Activated naive CD4-positive, alpha-beta T cell treated with anti-CD3 and anti-CD28 coated beads for 36 hours (primary cell): ENCODE results near the gene PDGFC. TPM values are rescaled to one million over a fixed set of nuclear protein-coding genes. Genes with fewer than 3 reads are reported as not detected.
A peak's percentile ranks its signal among the peaks of the same experiment; 100 is the strongest.

Source experiments
- CTCF ChIA-PET: fragments of 350-600 bp; sonication (Branson Sonifier 250); formaldehyde crosslinking; loops from one replicate; lab custom pipeline; 2021; ENCODE audit warnings: antibody characterized with exemption; lab: Charles Lee
- DNase-seq: peaks from one replicate; pipeline ENCODE4 v3.0.0-alpha.2; 2020
- H3K27ac Mint-ChIP-seq: one replicate; pipeline ENCODE4 v1.8.0; 2021; ENCODE audit warnings: mild to moderate bottlenecking, mixed read lengths
- H3K27me3 Mint-ChIP-seq: one replicate; pipeline ENCODE4 v1.8.0; 2021; ENCODE audit warnings: low read depth, mixed read lengths
- H3K36me3 Mint-ChIP-seq: one replicate; pipeline ENCODE4 v1.8.0; 2021; ENCODE audit warnings: low read depth, mixed read lengths
- H3K4me1 Mint-ChIP-seq: one replicate; pipeline ENCODE4 v1.8.0; 2021; ENCODE audit warnings: low read depth, mixed read lengths
- H3K4me3 Mint-ChIP-seq: one replicate; pipeline ENCODE4 v1.8.0; 2021; ENCODE audit warnings: mild to moderate bottlenecking, moderate library complexity, mixed read lengths
- H3K9me3 Mint-ChIP-seq: one replicate; pipeline ENCODE4 v1.8.0; 2021; ENCODE audit warnings: mixed read lengths
- intact Hi-C: fragments of 100-400 bp; cut with micrococcal nuclease; formaldehyde crosslinking; loops from one replicate; pipeline ENCODE4 v1.15.1; 2023
- total RNA-seq, 2 experiments: library from RNA; stranded (reverse); gene quantifications; one replicate each; pipeline ENCODE4 v1.2.3, GENCODE V29; 2021

PDGFC gene
- total RNA-seq, 2 experiments from 2014 or later, result not detected

- Mint-ChIP-seq H3K36me3 (peaks cover 3% of the 10 kb centered on the region), H3K27ac (no peak overlapping the region), H3K4me3 (peak overlapping the region; percentile 41), H3K27me3 (peaks cover 64% of the 10 kb centered on the region), H3K9me3 (peaks cover 5% of the 10 kb centered on the region), H3K4me1 (peaks cover 12% of the 10 kb centered on the region)
- DNase-seq, result peak; percentile 4
- intact Hi-C loops, result loop anchor here (5.0 kb wide), 1 partner anchor 1018 kb away; the partner anchor contains the start of gene CTSO
- CTCF ChIA-PET, result no interaction called here
Measured at GRCh38 chr4:156970501-156971164, 966 bp downstream of the PDGFC start.

GRCh38 chr4:156969911-156970310, 1.7 kb downstream of the PDGFC start:
- intact Hi-C loops, result loop anchor here (5.0 kb wide), 3 partner anchors 858 to 1158 kb away; partner anchors contain the start of gene CTSO
- CTCF ChIA-PET, result no interaction called here
- H3K4me1 Mint-ChIP-seq, result peaks cover 12% of the 10 kb centered on the region
- H3K27ac Mint-ChIP-seq, result no peak overlapping the region
- peaks cover 3% of the 10 kb centered on the region for H3K36me3 Mint-ChIP-seq
- DNase-seq, result no peak
- H3K9me3 Mint-ChIP-seq, result peaks cover 5% of the 10 kb centered on the region
- no peak overlapping the region for H3K4me3 Mint-ChIP-seq
- H3K27me3 Mint-ChIP-seq, result peaks cover 67% of the 10 kb centered on the region

DNA sequence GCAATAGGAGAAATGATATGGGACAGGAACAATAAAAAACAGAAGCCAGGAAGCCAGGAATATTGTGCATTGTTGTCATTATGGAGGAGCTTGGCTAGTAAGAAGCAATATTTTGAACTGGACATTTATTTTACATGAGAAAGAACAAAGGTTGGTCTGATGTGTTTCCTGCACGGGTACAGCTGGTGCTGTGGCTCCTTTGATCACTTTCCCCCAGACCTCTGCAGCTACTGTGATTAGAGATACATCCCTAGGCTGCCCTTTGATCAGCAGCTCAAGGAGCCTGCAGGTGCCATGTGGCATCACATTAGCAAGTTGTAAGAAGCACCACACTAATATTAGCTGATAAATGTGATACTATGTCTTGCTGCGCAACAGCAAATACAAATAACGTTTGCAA, 2.5 kb downstream of the PDGFC start:
- peaks cover 3% of the 10 kb centered on the region for H3K36me3 Mint-ChIP-seq
- peaks cover 12% of the 10 kb centered on the region for H3K4me1 Mint-ChIP-seq
- intact Hi-C loops, result loop anchor here (5.0 kb wide), 2 partner anchors 857 to 1157 kb away; no protein-coding TSS in a partner anchor
- H3K9me3 Mint-ChIP-seq, result peaks cover 5% of the 10 kb centered on the region
- H3K27ac Mint-ChIP-seq, result no peak overlapping the region
- CTCF ChIA-PET, result interaction anchor here (1.4 kb wide), 1 partner anchor 10 kb away, joined by 4 read pairs; no protein-coding TSS in a partner anchor
- peaks cover 63% of the 10 kb centered on the region for H3K27me3 Mint-ChIP-seq
- DNase-seq, result no peak
- no peak overlapping the region for H3K4me3 Mint-ChIP-seq

- no peak overlapping the region for H3K4me3 Mint-ChIP-seq
- peaks cover 5% of the 10 kb centered on the region for H3K9me3 Mint-ChIP-seq
- DNase-seq, result peak; percentile 52
- no peak overlapping the region for H3K27ac Mint-ChIP-seq
- peaks cover 12% of the 10 kb centered on the region for H3K4me1 Mint-ChIP-seq
- intact Hi-C loops, result loop anchor here (5.0 kb wide), 2 partner anchors 856 to 1156 kb away; no protein-coding TSS in a partner anchor
- H3K27me3 Mint-ChIP-seq, result peaks cover 57% of the 10 kb centered on the region
- CTCF ChIA-PET, result interaction anchor here (0.6 to 1.4 kb wide), 2 partner anchors 11 to 435 kb away, joined by 3 to 4 read pairs; no protein-coding TSS in a partner anchor
- H3K36me3 Mint-ChIP-seq, result peaks cover 1% of the 10 kb centered on the region
Measured at GRCh38 chr4:156968479-156968984, 3.1 kb downstream of the PDGFC start.

- H3K9me3 Mint-ChIP-seq, result peaks cover 5% of the 10 kb centered on the region
- CTCF ChIA-PET, result no interaction called here
Measured at GRCh38 chr4:156966836-156967235, 4.8 kb downstream of the PDGFC start.

GRCh38 chr4:156963419-156963818, 8.2 kb downstream of the PDGFC start:
- DNase-seq, result no peak
- intact Hi-C loops, result no loop called here
- no peaks in the 10 kb centered on the region for H3K4me1 Mint-ChIP-seq
- H3K36me3 Mint-ChIP-seq, result no peaks in the 10 kb centered on the region
- H3K27me3 Mint-ChIP-seq, result peaks cover 16% of the 10 kb centered on the region
- no peak overlapping the region for H3K4me3 Mint-ChIP-seq
- peaks cover 2% of the 10 kb centered on the region for H3K9me3 Mint-ChIP-seq
- no peak overlapping the region for H3K27ac Mint-ChIP-seq
- CTCF ChIA-PET, result no interaction called here

More at GRCh38 chr4:156966836-156967235, 4.8 kb downstream of the PDGFC start:
- intact Hi-C loops, result loop anchor here (5.0 kb wide), 2 partner anchors 855 to 1155 kb away; no protein-coding TSS in a partner anchor
- Mint-ChIP-seq H3K4me1 (peaks cover 9% of the 10 kb centered on the region), H3K27ac (no peak overlapping the region), H3K27me3 (peaks cover 41% of the 10 kb centered on the region), H3K36me3 (peaks cover 1% of the 10 kb centered on the region), H3K4me3 (no peak overlapping the region)
- DNase-seq, result no peak

DNA sequence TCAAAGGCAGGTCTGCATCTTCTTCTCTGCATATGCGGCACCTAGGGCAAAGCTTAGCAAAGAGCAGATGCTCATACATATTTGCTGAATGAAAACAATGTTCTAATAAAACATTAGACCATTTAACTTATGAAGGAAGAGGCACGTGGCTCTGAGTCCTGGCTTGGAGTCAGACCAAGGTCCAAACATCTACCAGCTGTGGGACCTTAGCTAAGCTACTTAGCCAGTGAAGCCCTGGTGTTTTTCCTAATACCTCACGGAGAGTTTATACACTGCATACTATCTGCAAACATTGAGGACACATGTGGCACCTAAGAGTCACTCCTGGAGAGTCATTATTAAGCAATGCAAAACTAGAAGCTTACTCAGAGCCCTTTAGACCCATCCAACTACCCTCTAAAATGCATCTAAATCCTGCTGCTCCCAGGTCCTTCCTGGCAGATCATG, 9.0 kb downstream of the PDGFC start:
- no peak overlapping the region for H3K27ac Mint-ChIP-seq
- H3K4me3 Mint-ChIP-seq, result no peak overlapping the region
- no peaks in the 10 kb centered on the region for H3K9me3 Mint-ChIP-seq
- DNase-seq, result no peak
- intact Hi-C loops, result no loop called here
- CTCF ChIA-PET, result no interaction called here
- H3K36me3 Mint-ChIP-seq, result no peaks in the 10 kb centered on the region
- no peaks in the 10 kb centered on the region for H3K4me1 Mint-ChIP-seq
- peaks cover 10% of the 10 kb centered on the region for H3K27me3 Mint-ChIP-seq

DNA sequence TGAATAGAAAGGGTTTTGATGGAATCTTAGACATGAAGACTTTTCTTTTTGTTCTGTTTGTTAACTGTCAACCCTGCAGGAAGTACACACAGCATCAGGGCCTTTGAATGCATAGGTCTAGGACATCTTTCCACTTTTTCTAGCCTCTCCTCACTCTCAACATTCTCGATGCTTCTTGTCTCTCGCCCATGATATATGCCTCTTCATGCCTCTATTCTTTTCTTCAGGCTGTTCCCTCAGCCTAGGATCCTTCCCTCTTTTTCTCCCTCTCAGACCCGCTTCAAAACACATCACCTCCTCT, 9.6 kb downstream of the PDGFC start:
- no peak overlapping the region for H3K27ac Mint-ChIP-seq
- peaks cover 4% of the 10 kb centered on the region for H3K9me3 Mint-ChIP-seq
- DNase-seq, result no peak
- intact Hi-C loops, result no loop called here
- CTCF ChIA-PET, result no interaction called here
- H3K36me3 Mint-ChIP-seq, result no peaks in the 10 kb centered on the region
- H3K4me3 Mint-ChIP-seq, result no peak overlapping the region
- H3K27me3 Mint-ChIP-seq, result peaks cover 6% of the 10 kb centered on the region
- no peaks in the 10 kb centered on the region for H3K4me1 Mint-ChIP-seq

- Mint-ChIP-seq H3K36me3 (no peaks in the 10 kb centered on the region), H3K4me3 (no peak overlapping the region), H3K27ac (no peak overlapping the region), H3K27me3 (peaks cover 2% of the 10 kb centered on the region), H3K4me1 (no peaks in the 10 kb centered on the region), H3K9me3 (peaks cover 4% of the 10 kb centered on the region)
- intact Hi-C loops, result no loop called here
- no peak for DNase-seq
- CTCF ChIA-PET, result no interaction called here
Measured at GRCh38 chr4:156961196-156962057, 10.2 kb downstream of the PDGFC start.

- no peak for DNase-seq
- Mint-ChIP-seq H3K36me3 (no peaks in the 10 kb centered on the region), H3K4me3 (no peak overlapping the region), H3K9me3 (peaks cover 4% of the 10 kb centered on the region), H3K4me1 (no peaks in the 10 kb centered on the region), H3K27ac (no peak overlapping the region), H3K27me3 (no peaks in the 10 kb centered on the region)
- CTCF ChIA-PET, result no interaction called here
- intact Hi-C loops, result no loop called here
Measured at GRCh38 chr4:156959298-156959702, 12.3 kb downstream of the PDGFC start.

DNA sequence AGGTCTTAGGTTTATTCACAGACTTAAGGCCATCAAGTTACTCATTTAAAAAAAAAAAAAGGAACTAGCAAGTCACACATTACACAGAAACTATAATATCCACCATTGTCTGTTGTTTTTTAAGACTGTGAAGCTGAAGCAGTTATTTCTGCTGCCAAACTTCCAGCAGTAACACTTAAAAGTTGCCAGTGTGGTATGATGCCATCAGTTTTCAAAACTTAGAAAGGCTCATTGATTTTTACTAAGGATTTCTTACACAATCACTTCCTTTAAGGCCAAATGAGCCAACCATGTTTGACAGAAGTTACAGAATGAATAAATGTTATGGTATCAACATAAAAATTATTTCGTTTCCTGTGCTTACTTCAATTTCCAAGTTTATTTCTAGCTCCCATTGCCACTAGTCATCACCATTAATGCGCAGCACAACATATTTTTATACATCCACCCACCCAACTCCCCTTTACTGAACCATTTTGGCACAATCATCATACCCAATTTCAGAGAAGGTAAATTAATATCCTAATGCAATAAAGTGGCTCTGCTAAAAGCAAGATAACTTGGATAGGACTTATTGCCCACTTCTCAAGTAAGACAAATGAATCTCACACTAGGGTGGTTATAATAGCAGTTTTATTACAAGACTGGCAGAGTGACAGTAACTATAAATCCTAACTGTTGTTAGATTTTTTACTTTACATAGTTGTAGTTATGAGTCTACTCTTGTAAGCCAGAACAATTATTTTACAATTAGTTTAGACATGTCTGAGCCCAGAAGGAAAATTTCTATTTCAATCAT, 13.1 kb downstream of the PDGFC start:
- DNase-seq, result no peak
- intact Hi-C loops, result no loop called here
- Mint-ChIP-seq H3K27ac (no peak overlapping the region), H3K9me3 (peaks cover 4% of the 10 kb centered on the region), H3K27me3 (no peaks in the 10 kb centered on the region), H3K4me1 (no peaks in the 10 kb centered on the region), H3K36me3 (no peaks in the 10 kb centered on the region), H3K4me3 (no peak overlapping the region)
- CTCF ChIA-PET, result no interaction called here

DNA sequence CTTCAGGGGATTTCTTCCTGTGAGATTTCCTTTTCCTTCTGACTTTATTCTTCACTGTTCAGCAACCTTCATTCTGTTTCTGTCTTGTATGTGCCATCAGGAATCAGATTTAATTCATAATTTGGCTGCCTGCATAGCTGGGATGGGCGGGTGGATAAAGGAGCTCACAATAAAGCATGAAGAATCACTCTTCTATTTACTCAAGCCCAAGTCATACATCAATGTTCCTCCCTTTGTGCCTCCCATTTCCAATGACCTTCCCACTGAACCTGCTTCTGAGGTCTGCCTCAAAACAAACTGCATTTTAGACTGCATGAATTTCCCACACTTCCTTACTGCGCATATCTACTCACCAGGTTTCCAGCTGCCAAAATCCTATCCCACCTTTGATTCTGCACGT, 14.0 kb downstream of the PDGFC start:
- no peak overlapping the region for H3K27ac Mint-ChIP-seq
- H3K4me3 Mint-ChIP-seq, result no peak overlapping the region
- intact Hi-C loops, result no loop called here
- no peaks in the 10 kb centered on the region for H3K27me3 Mint-ChIP-seq
- no peaks in the 10 kb centered on the region for H3K36me3 Mint-ChIP-seq
- no peaks in the 10 kb centered on the region for H3K4me1 Mint-ChIP-seq
- DNase-seq, result no peak
- CTCF ChIA-PET, result no interaction called here
- peaks cover 4% of the 10 kb centered on the region for H3K9me3 Mint-ChIP-seq
